Spleen (tissue), 11 donors: Measurements from ENCODE around the gene TTC12. TPM values are rescaled to one million over a fixed set of nuclear protein-coding genes. Genes with fewer than 3 reads are reported as not detected.

Experiments used
- DNase-seq: peaks from one replicate; pipeline ENCODE4 v3.0.0-alpha.2; 2020
- H3K27ac ChIP-seq, 8 donors: fragments of 200-600 bp; sonication (generic) in 7 of 8; 1 replicate in 4 of 8; 2 replicates in 4 of 8; pipeline versions ENCODE4 v1.5.0 to v1.8.0; 2016 to 2021; ENCODE audit warnings: inconsistent platforms in 4 of 8, mild to moderate bottlenecking in 4 of 8, moderate library complexity in 1 of 8
- H3K27me3 ChIP-seq, 7 donors: fragments of 200-600 bp; sonication (generic) in 6 of 7; replicated peaks in 1 of 7; 1 replicate in 4 of 7; 2 replicates in 3 of 7; pipeline versions ENCODE4 v1.5.0 to v1.8.0; 2016 to 2021; ENCODE audit warnings: inconsistent platforms in 3 of 7, mild to moderate bottlenecking in 1 of 7
- H3K36me3 ChIP-seq, 6 donors: fragments of 200-600 bp; sonication (generic) in 5 of 6; 1 replicate in 4 of 6; 2 replicates in 2 of 6; pipeline versions ENCODE4 v1.5.0 to v1.8.0; 2016 to 2021; ENCODE audit warnings: inconsistent platforms in 2 of 6
- H3K4me1 ChIP-seq, 6 donors: fragments of 200-600 bp; sonication (generic) in 5 of 6; 1 replicate in 3 of 6; 2 replicates in 3 of 6; pipeline versions ENCODE4 v1.5.0 to v1.8.0; 2016 to 2021; ENCODE audit warnings: inconsistent platforms in 3 of 6
- H3K4me3 ChIP-seq, 8 donors: fragments of 200-600 bp; sonication (generic) in 7 of 8; 1 replicate in 4 of 8; 2 replicates in 4 of 8; pipeline versions ENCODE4 v1.5.0 to v1.8.0; 2016 to 2021; ENCODE audit warnings: inconsistent platforms in 4 of 8, mild to moderate bottlenecking in 4 of 8, moderate library complexity in 2 of 8
- H3K9me3 ChIP-seq, 8 donors: fragments of 200-600 bp; sonication (generic) in 7 of 8; 1 replicate in 4 of 8; 2 replicates in 4 of 8; pipeline versions ENCODE4 v1.5.0 to v1.8.0; 2016 to 2021; ENCODE audit warnings: inconsistent platforms in 4 of 8
- POLR2A ChIP-seq, 3 donors: fragments of 450-650 bp; IDR thresholded peaks; one replicate each; pipeline ENCODE4 v1.5.1; 2017; ENCODE audit warnings: antibody characterized with exemption in 3 of 3, mild to moderate bottlenecking in 1 of 3
- POLR2AphosphoS5 ChIP-seq, 3 donors: sonication (generic); formaldehyde crosslinking; IDR thresholded peaks; one replicate each; pipeline ENCODE4 v1.5.1; 2017; ENCODE audit warnings: antibody characterized with exemption in 3 of 3
- WGBS, 5 donors: extraction: QIAGEN DNeasy Blood & Tissue Kit in 3 of 5; methylation state at CpG; one replicate each; pipeline versions ENCODE4 v1.1.5 to v1.1.7; 2013 to 2018; 5-methylcytosine and 5-hydroxymethylcytosine counted together
- intact Hi-C: fragments of 100-400 bp; cut with DNase I; formaldehyde crosslinking; loops from one replicate; pipeline ENCODE4 v1.15.0; 2023; ENCODE audit warnings: low total_unique reads
- polyA plus RNA-seq, 3 donors: library from polyadenylated mRNA; stranded (reverse); fragments of 200-250 nt; gene quantifications; one replicate each; pipeline ENCODE4 v1.2.1, GENCODE V29; 2013
- total RNA-seq, 7 donors: library from RNA; depleted of rRNA in 3 of 7; stranded (reverse); fragments of >200 nt in 3 of 7; fragmentation: NEBNext Ultra II Directional in 4 of 7; extraction: Animal tissue kit (Norgen Biotek cat#: 25700) in 4 of 7; gene quantifications; one replicate each; pipeline versions ENCODE4 v1.1.0 to v1.2.1, GENCODE V29; 2016 to 2021
- TF ChIP-seq, protein P1 (sequence below), 11 experiments: fragments of 200-600 bp in 7 of 11; fragments of 450-650 bp in 4 of 11; sonication (generic) in 4 of 11; IDR thresholded peaks in 8 of 11; conservative IDR thresholded peaks in 3 of 11; 1 replicate in 7 of 11; 2 replicates in 4 of 11; pipeline versions ENCODE4 v1.4.0 to v1.8.0; 2016 to 2021; ENCODE audit warnings: antibody characterized with exemption in 11 of 11, inconsistent platforms in 4 of 11, mild to moderate bottlenecking in 1 of 11
- donor health status: healthy with polysubstance abuse.
- donor health status: DM: no; HTN: no; CAD: no; lungs with moderate emphysema.
- donor health status: DM: no; HTN: no; CAD: no.
- donor health status: Bipolar disorder and iron deficiency.
- donor health status: healthy.
- donor health status: DM: no; HTN: no; CAD: no.
- donor health status: DM: yes; HTN: yes; CAD: no.

The TTC12 gene
- total and polyA plus RNA-seq, 10 donors: 4.2 to 29.8 (median 14.4) TPM

GRCh38 chr11:113282898-113283437, 31.4 kb upstream of the TTC12 start:
- DNase-seq: no peak
- intact Hi-C loops: loop anchor here (10.0 kb wide), 1 partner anchor 1068 kb away; no protein-coding TSS in a partner anchor
- Histone ChIP-seq H3K4me1 (no peaks in the 10 kb centered on the region), H3K27me3 (no peaks in the 10 kb centered on the region), H3K36me3 (no peaks in the 10 kb centered on the region), H3K4me3 (no peak overlapping the region), H3K27ac (no peak overlapping the region), H3K9me3 (no peaks in the 10 kb centered on the region)
- TF ChIP-seq POLR2AphosphoS5 (IDR thresholded peaks at IDR 0.05) (no peak), POLR2A (IDR thresholded peaks at IDR 0.05) (no peak)
- TF ChIP-seq, protein P1, sequence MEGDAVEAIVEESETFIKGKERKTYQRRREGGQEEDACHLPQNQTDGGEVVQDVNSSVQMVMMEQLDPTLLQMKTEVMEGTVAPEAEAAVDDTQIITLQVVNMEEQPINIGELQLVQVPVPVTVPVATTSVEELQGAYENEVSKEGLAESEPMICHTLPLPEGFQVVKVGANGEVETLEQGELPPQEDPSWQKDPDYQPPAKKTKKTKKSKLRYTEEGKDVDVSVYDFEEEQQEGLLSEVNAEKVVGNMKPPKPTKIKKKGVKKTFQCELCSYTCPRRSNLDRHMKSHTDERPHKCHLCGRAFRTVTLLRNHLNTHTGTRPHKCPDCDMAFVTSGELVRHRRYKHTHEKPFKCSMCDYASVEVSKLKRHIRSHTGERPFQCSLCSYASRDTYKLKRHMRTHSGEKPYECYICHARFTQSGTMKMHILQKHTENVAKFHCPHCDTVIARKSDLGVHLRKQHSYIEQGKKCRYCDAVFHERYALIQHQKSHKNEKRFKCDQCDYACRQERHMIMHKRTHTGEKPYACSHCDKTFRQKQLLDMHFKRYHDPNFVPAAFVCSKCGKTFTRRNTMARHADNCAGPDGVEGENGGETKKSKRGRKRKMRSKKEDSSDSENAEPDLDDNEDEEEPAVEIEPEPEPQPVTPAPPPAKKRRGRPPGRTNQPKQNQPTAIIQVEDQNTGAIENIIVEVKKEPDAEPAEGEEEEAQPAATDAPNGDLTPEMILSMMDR (IDR thresholded peaks at IDR 0.05 in 8 of 11, conservative IDR thresholded peaks at IDR 0.05 in 3 of 11): no peak
- 60 to 79% (median 70%) methylated on average over 3 of the region's 3 CpGs for WGBS, 5 donors

DNA sequence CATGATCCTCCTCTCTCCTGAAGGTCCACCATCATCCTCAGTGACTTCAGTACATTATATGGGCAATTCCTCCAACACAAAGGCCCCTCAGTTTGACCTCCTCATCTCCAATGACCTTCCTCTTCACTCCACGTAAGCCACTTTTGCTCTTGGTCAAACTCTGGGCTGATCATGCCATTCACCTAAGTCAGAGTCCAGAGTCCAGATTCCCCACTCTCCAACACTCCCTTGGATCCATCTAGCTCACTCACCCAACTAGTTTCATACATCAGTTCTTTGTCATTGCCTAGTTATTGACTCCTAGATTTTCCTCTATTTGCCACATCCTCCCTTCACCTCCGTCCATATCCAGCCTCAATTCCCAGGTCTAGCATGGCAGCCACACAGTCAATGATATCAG, 30.5 kb upstream of the TTC12 start:
- Histone ChIP-seq H3K27me3 (no peaks in the 10 kb centered on the region), H3K27ac (no peak overlapping the region), H3K9me3 (no peaks in the 10 kb centered on the region), H3K4me1 (no peaks in the 10 kb centered on the region), H3K36me3 (no peaks in the 10 kb centered on the region), H3K4me3 (no peak overlapping the region)
- 79 to 88% (median 85%) methylated on average over 2 of the region's 2 CpGs for WGBS, 5 donors
- TF ChIP-seq, protein P1 (IDR thresholded peaks at IDR 0.05 in 8 of 11, conservative IDR thresholded peaks at IDR 0.05 in 3 of 11): no peak
- TF ChIP-seq POLR2A (IDR thresholded peaks at IDR 0.05) (no peak), POLR2AphosphoS5 (IDR thresholded peaks at IDR 0.05) (no peak)
- DNase-seq: no peak
- intact Hi-C loops: loop anchor here (10.0 kb wide), 1 partner anchor 1069 kb away; no protein-coding TSS in a partner anchor

DNA sequence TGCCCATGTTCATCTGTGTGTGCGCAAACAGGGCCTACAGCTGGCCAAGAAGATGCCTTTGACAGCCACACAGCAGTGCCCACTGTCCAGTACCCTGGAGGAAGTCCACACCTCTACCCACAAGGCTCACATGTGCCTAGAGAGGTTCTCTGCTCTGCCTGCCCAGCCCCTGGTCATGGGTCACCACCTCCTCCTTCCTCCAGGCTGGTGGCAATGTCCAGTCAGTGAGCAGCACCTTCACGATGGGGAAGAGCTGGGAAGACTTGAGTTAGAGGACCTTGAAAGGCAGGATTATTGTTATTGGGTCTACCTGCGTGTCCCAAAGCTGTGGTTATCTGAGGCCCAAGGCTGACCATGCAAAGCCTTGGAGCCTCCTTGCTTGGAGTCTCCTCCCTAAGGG, 28.4 kb upstream of the TTC12 start:
- Histone ChIP-seq H3K4me3 (no peak overlapping the region), H3K27ac (no peak overlapping the region), H3K4me1 (peaks cover 0 to 3% (median 0%) of the 10 kb centered on the region in 6 donors), H3K27me3 (no peaks in the 10 kb centered on the region), H3K36me3 (no peaks in the 10 kb centered on the region), H3K9me3 (no peaks in the 10 kb centered on the region)
- TF ChIP-seq POLR2A (IDR thresholded peaks at IDR 0.05): no peak
- TF ChIP-seq, protein P1 (IDR thresholded peaks at IDR 0.05 in 8 of 11, conservative IDR thresholded peaks at IDR 0.05 in 3 of 11): no peak
- no peak for TF ChIP-seq POLR2AphosphoS5 (IDR thresholded peaks at IDR 0.05)
- intact Hi-C loops: loop anchor here (5.0 to 10.0 kb wide), 2 partner anchors 999 to 1071 kb away; no protein-coding TSS in a partner anchor
- DNase-seq: no peak
- WGBS, 5 donors: 83 to 96% (median 95%) methylated on average over 3 of the region's 3 CpGs

DNA sequence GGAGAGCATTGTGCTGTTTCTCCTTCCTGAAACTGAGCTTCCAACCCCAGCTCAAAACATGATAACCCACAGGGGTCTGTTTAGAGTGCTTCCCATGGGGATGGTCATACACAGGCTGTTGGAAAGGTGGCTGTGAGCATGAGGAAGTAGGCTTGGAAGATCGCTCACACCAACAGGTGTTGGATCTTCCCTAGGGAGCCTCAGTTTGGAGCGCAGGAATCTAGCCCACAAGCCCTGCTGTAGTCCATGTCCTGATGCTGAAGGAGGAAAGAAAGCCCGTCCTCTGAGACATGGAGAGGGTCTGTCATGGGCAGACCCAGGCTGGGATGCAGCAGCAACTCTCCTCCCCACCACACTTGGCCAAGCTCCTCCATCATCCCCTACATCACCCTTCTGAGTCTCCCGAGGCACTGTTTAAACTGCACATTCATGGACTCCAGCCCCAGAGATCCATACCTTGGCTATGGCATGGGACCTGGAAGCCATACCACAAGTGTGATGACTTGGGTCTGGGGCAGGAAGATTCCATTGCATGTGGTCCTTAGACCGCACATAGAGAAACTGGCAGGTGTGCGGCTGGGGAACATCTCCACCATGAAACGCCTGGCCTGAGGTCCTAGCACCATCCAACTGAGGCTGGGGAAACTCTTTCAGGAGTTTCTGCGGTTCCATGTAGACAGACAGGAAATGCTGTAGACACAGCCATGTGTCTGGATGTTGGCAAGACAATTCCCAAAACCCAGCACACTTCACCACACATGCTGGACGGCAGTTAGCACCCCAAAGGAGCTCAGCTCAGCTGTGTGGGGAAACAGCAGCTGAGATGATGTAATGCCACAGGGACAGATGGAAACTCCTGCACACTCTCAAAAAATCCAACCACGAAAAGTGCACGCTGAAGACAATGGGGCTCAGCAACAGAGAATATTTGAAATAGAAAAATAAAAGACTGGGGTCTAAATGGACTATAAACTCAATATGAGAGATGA, 27.6 kb upstream of the TTC12 start:
- intact Hi-C loops: loop anchor here (5.0 to 10.0 kb wide), 2 partner anchors 1000 to 1072 kb away; no protein-coding TSS in a partner anchor
- DNase-seq: no peak
- peaks cover 0 to 3% (median 0%) of the 10 kb centered on the region in 6 donors for H3K4me1 ChIP-seq

More for the DNA sequence above, 27.6 kb upstream of the TTC12 start:
- Histone ChIP-seq H3K27me3 (no peaks in the 10 kb centered on the region), H3K4me3 (no peak overlapping the region), H3K27ac (no peak overlapping the region), H3K9me3 (no peaks in the 10 kb centered on the region), H3K36me3 (no peaks in the 10 kb centered on the region)
- 74 to 85% (median 78%) methylated on average over 11 of the region's 11 CpGs for WGBS, 5 donors
- no peak for TF ChIP-seq POLR2AphosphoS5 (IDR thresholded peaks at IDR 0.05)
- TF ChIP-seq, protein P1 (IDR thresholded peaks at IDR 0.05 in 8 of 11, conservative IDR thresholded peaks at IDR 0.05 in 3 of 11): no peak
- no peak for TF ChIP-seq POLR2A (IDR thresholded peaks at IDR 0.05)
